GM12878 (cell line): ENCODE data around the gene TSHZ1. TPM values are rescaled to one million over a fixed set of nuclear protein-coding genes. Genes with fewer than 3 reads are reported as not detected.
A peak's percentile ranks its signal among the peaks of the same experiment; 100 is the strongest.

ENCODE experiments used
- ATAC-seq: fragments of 200-7000 bp; cut with Tn5 transposase; 3 replicates; pipeline ENCODE4 v1.9.1; 2020; ENCODE audit warnings: mild to moderate bottlenecking, moderate library complexity
- BruUV-seq: library from RNA; stranded (reverse); fragments of 400-500 nt; replicated peaks from 2 replicates; lab custom pipeline; 2021; lab: Mats Ljungman, UMichigan
- CTCF ChIA-PET: fragments of 300-600 bp; sonication (Branson Sonifier 250); formaldehyde crosslinking; extraction: SDS; loops from one replicate; lab custom pipeline; 2021; ENCODE audit warnings: inconsistent platforms; lab: Yijun Ruan, JAX
- POLR2A ChIA-PET: fragments of 350-600 bp; formaldehyde crosslinking; extraction: SDS; loops from one replicate; lab custom pipeline; 2021; ENCODE audit warnings: inconsistent platforms; lab: Charles Lee
- RAD21 ChIA-PET: fragments of 300-600 bp; sonication (Branson Sonifier 250); formaldehyde crosslinking; loops from one replicate; lab custom pipeline; 2023; ENCODE audit warnings: antibody characterized with exemption; ENCODE audit not compliant: unreplicated experiment; lab: Charles Lee
- SMC1A ChIA-PET: fragments of 300-600 bp; sonication (Branson Sonifier 250); formaldehyde crosslinking; loops from one replicate; lab custom pipeline; 2023; ENCODE audit not compliant: unreplicated experiment, uncharacterized antibody; lab: Charles Lee
- DNase-seq: peaks from one replicate; pipeline ENCODE4 v3.0.0-alpha.2; 2011; ENCODE audit warnings: low read depth, low spot score
- FAIRE-seq: peaks from 3 replicates; lab custom pipeline; 2011; peaks lifted over from hg19 to GRCh38; lab: Jason Lieb, UNC
- H2AFZ ChIP-seq: 2 replicates; pipeline ENCODE4 v1.6.0; 2011; ENCODE audit warnings: low read depth, low read length, control low read depth; ENCODE audit not compliant: control insufficient read depth
- H3K27ac ChIP-seq: 2 replicates; pipeline ENCODE4 v1.5.1; 2011; ENCODE audit warnings: control low read depth; ENCODE audit not compliant: control insufficient read depth, insufficient read depth
- H3K27me3 ChIP-seq, 2 experiments: replicated peaks in 1 of 2; 2 replicates each; pipeline versions ENCODE4 v1.6.0 to v1.6.1; 2011; ENCODE audit warnings: low read length in 1 of 2; ENCODE audit not compliant: control insufficient read depth in 2 of 2, insufficient read depth in 2 of 2
- H3K36me3 ChIP-seq, 2 experiments: 2 replicates each; pipeline ENCODE4 v1.5.1; 2011; ENCODE audit warnings: low read length in 1 of 2; ENCODE audit not compliant: control insufficient read depth in 2 of 2, insufficient read depth in 2 of 2
- H3K4me1 ChIP-seq: 2 replicates; pipeline ENCODE4 v1.6.1; 2011; ENCODE audit warnings: mild to moderate bottlenecking, low read length, moderate library complexity, mixed read lengths; ENCODE audit not compliant: control insufficient read depth, insufficient read depth
- H3K4me2 ChIP-seq: 2 replicates; pipeline ENCODE4 v1.6.0; 2011; ENCODE audit warnings: control low read depth; ENCODE audit not compliant: control insufficient read depth, insufficient read depth
- H3K4me3 ChIP-seq: fragments of 200-600 bp; sonication (generic); 2 replicates; pipeline ENCODE4 v1.5.1; 2016
- H3K79me2 ChIP-seq: 2 replicates; pipeline ENCODE4 v1.6.0; 2011; ENCODE audit warnings: low read length; ENCODE audit not compliant: control insufficient read depth, insufficient read depth
- H3K9ac ChIP-seq: 2 replicates; pipeline ENCODE4 v1.8.0; 2011; ENCODE audit warnings: low read length, control low read depth, mixed read lengths; ENCODE audit not compliant: control insufficient read depth, insufficient read depth
- H3K9me3 ChIP-seq: replicated peaks from 3 replicates; pipeline ENCODE4 v1.5.1; 2011; ENCODE audit warnings: mild to moderate bottlenecking, low read length; ENCODE audit not compliant: control insufficient read depth, insufficient read depth
- H4K20me1 ChIP-seq: 2 replicates; pipeline ENCODE4 v1.6.0; 2011; ENCODE audit not compliant: control insufficient read depth, insufficient read depth
- CREB1 ChIP-seq: IDR thresholded peaks from 2 replicates; pipeline ENCODE4 v1.6.1; 2012; ENCODE audit warnings: low read depth, mild to moderate bottlenecking, inconsistent platforms
- MLLT1 ChIP-seq: fragments of 450-650 bp; IDR thresholded peaks from 2 replicates; pipeline ENCODE4 v1.6.1; 2016; ENCODE audit warnings: mild to moderate bottlenecking
- NR2C2 ChIP-seq: IDR thresholded peaks from 2 replicates; pipeline ENCODE4 v1.6.1; 2011; ENCODE audit warnings: borderline replicate concordance, low read depth; ENCODE audit not compliant: control insufficient read depth, insufficient read length
- POLR2AphosphoS5 ChIP-seq: IDR thresholded peaks from 2 replicates; pipeline ENCODE4 v1.6.1; 2011; ENCODE audit warnings: mild to moderate bottlenecking, low read length, inconsistent platforms
- WGBS: methylation state at CpG from one replicate; pipeline ENCODE4 v1.1.6; 2016; ENCODE audit warnings: low lambda C conversion rate; ENCODE audit not compliant: insufficient replicate concordance, insufficient coverage; ENCODE audit errors: missing lambda C conversion rate; 5-methylcytosine and 5-hydroxymethylcytosine counted together
- in situ Hi-C: fragments of 300-500 bp; cut with MboI; formaldehyde crosslinking; loops from 9 replicates; pipeline ENCODE4 v1.14.3; 2018; ENCODE audit warnings: mixed read lengths
- intact Hi-C: fragments of 100-400 bp; cut with micrococcal nuclease; formaldehyde crosslinking; loops from one replicate; pipeline ENCODE4 v1.14.2; 2022; ENCODE audit not compliant: unreplicated experiment
- polyA plus RNA-seq, 11 experiments: library from polyadenylated mRNA; depleted of rRNA in 4 of 11; unstranded in 6 of 11; stranded (reverse) in 5 of 11; fragments of >200 nt; fragmentation: Nextera tagmentation in 4 of 11; fragmentation: Illumina TruSeq in 1 of 11; extraction: Ambion mirVana in 4 of 11; extraction: Trizol in 1 of 11; gene quantifications; 1 replicate in 1 of 11; 2 replicates in 10 of 11; pipeline versions ENCODE4 v1.2.1 to v1.2.3, GENCODE V29; 2011 to 2016; ENCODE audit warnings: inconsistent platforms in 2 of 11, missing spikeins in 2 of 11, low read depth in 1 of 11
- total RNA-seq, 4 experiments: library from RNA; depleted of rRNA in 3 of 4; stranded (reverse); fragments of >200 nt in 3 of 4; fragmentation: Illumina TruSeq in 1 of 4; extraction: Trizol in 1 of 4; gene quantifications; 2 replicates each; pipeline versions ENCODE4 v1.2.1 to v1.2.3, GENCODE V29; 2013 to 2021
- TF ChIP-seq, protein P1 (sequence below): fragments of 450-650 bp; IDR thresholded peaks from 2 replicates; pipeline ENCODE4 v1.6.1; 2016; ENCODE audit warnings: mild to moderate bottlenecking, moderate library complexity, borderline replicate concordance

The TSHZ1 gene
- total and polyA plus RNA-seq, 10 of the 15 experiments (the other 5 are each of a cell fraction or from before 2014, with no cell fraction given) = 2.2 to 15.2 (median 5.1) TPM

DNA sequence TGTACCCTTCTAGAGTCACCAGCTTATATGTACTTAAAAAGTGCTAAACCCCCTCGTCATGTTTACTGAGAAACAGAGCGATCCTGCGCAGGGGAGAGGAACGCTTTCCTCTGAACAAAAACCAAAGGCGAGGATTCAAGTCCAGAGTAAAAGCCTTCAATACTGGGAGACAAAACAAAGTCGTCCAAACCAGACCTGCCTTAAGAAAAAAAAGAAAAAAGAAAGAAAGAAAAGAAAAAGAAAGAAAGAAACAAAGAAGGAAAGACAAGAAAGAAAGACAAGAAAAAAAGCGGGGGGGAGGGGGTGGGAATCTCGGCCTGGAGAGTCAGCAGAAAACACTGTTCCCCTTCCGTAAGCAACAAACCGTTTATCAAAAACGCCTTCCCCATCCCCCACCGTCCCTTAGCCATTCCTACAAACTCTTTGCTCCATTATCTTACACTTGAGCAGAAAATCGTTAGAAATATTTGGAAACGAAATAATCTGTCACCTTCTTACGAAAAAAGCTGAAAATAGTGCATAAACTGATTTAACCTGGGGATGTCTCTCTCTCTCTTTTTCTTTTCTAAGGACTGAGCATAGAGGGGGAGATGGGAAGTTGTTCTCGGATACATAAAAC lies 5.0 kb upstream of the TSHZ1 start:
- ChIA-PET RAD21 (interaction anchor here (0.8 to 1.3 kb wide), 2 partner anchors 32 to 33 kb away, joined by 3 to 5 read pairs; no protein-coding TSS in a partner anchor), POLR2A (no interaction called here), CTCF (interaction anchor here (1.1 kb wide), 1 partner anchor 33 kb away, joined by 4 read pairs; no protein-coding TSS in a partner anchor), SMC1A (interaction anchor here (0.7 to 1.6 kb wide), 2 partner anchors 11 to 33 kb away, joined by 3 to 4 read pairs; no protein-coding TSS in a partner anchor)
- TF ChIP-seq, protein P1, sequence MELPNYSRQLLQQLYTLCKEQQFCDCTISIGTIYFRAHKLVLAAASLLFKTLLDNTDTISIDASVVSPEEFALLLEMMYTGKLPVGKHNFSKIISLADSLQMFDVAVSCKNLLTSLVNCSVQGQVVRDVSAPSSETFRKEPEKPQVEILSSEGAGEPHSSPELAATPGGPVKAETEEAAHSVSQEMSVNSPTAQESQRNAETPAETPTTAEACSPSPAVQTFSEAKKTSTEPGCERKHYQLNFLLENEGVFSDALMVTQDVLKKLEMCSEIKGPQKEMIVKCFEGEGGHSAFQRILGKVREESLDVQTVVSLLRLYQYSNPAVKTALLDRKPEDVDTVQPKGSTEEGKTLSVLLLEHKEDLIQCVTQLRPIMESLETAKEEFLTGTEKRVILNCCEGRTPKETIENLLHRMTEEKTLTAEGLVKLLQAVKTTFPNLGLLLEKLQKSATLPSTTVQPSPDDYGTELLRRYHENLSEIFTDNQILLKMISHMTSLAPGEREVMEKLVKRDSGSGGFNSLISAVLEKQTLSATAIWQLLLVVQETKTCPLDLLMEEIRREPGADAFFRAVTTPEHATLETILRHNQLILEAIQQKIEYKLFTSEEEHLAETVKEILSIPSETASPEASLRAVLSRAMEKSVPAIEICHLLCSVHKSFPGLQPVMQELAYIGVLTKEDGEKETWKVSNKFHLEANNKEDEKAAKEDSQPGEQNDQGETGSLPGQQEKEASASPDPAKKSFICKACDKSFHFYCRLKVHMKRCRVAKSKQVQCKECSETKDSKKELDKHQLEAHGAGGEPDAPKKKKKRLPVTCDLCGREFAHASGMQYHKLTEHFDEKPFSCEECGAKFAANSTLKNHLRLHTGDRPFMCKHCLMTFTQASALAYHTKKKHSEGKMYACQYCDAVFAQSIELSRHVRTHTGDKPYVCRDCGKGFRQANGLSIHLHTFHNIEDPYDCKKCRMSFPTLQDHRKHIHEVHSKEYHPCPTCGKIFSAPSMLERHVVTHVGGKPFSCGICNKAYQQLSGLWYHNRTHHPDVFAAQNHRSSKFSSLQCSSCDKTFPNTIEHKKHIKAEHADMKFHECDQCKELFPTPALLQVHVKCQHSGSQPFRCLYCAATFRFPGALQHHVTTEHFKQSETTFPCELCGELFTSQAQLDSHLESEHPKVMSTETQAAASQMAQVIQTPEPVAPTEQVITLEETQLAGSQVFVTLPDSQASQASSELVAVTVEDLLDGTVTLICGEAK = 0 out of 2 replicates have a peak, but pooled peaks have one; percentile 47
- TF ChIP-seq POLR2AphosphoS5 = no peak
- TF ChIP-seq MLLT1 = no peak
- no peak for TF ChIP-seq CREB1
- TF ChIP-seq NR2C2 = no peak
- in situ Hi-C loops (loop anchor here (25.0 kb wide), 1 partner anchor 1907 kb away; no protein-coding TSS in a partner anchor), intact Hi-C loops (loop anchor here (5.0 to 10.0 kb wide), 8 partner anchors 33 to 1279 kb away; partner anchors contain the start of genes CNDP2, FBXO15 and TIMM21)
- Histone ChIP-seq H2AFZ (no peak overlapping the region), H3K4me2 (peak overlapping the region; percentile 76), H3K9ac (peak overlapping the region; percentile 53), H3K27me3 (no peaks in the 10 kb centered on the region), H4K20me1 (no peaks in the 10 kb centered on the region), H3K9me3 (no peaks in the 10 kb centered on the region), H3K4me1 (no peaks in the 10 kb centered on the region), H3K79me2 (peaks cover 49% of the 10 kb centered on the region), H3K36me3 (peaks cover 1 to 3% of the 10 kb centered on the region in 2 experiments; a peak in 2 of 4 replicates), H3K27ac (no peak overlapping the region), H3K4me3 (peak overlapping the region; percentile 96)
- WGBS = 86% methylated on average over 14 of the region's 16 CpGs
- no TSS peak for BruUV-seq
- FAIRE-seq (no peak), ATAC-seq (no peak), DNase-seq (no peak)
